NCI-H748 treated with DMSO at 0.1 percent for 48 hours (cell line): ENCODE measurements around the gene SYNGR2.
"Not testable (repeated sequence)": the region's sequence is repeated elsewhere in the genome, so short reads cannot be mapped to it uniquely, and the experiment has no call there.

Source experiments
- DNase-seq: peaks from one replicate; lab custom pipeline; 2025; lab: John Stamatoyannopoulos, UW

Gene SYNGR2

GRCh38 chr17:78130090-78130436, 38.3 kb upstream of the SYNGR2 start:
- no peak for DNase-seq

GRCh38 chr17:78130437-78131101, 37.8 kb upstream of the SYNGR2 start, which contains the start of gene TMC8:
TSS of gene TMC8 (plus strand) at chr17:78130771. CDS start at chr17:78131589, 818 bp downstream.
- DNase-seq, result no peak

GRCh38 chr17:78131172-78132083, 37.0 kb upstream of the SYNGR2 start:
- DNase-seq, result no peak

- no peak for DNase-seq
These were observed 36.2 kb upstream of the SYNGR2 start for GRCh38 chr17:78132084-78132676.

- DNase-seq, result no peak
These were observed 35.6 kb upstream of the SYNGR2 start for GRCh38 chr17:78132767-78133178.

- no peak for DNase-seq
These were observed 35.0 kb upstream of the SYNGR2 start for GRCh38 chr17:78133179-78133951.

GRCh38 chr17:78133971-78134898, 34.1 kb upstream of the SYNGR2 start:
- DNase-seq, result peak; percentile 38

- DNase-seq, result no peak
These were observed 33.4 kb upstream of the SYNGR2 start for GRCh38 chr17:78134899-78135385.

- no peak for DNase-seq
These were observed 32.4 kb upstream of the SYNGR2 start for GRCh38 chr17:78135858-78136500.

- no peak for DNase-seq
These were observed 30.8 kb upstream of the SYNGR2 start for GRCh38 chr17:78137392-78138203.

GRCh38 chr17:78138204-78139060, 29.9 kb upstream of the SYNGR2 start:
- no peak for DNase-seq

GRCh38 chr17:78139861-78140168, 28.6 kb upstream of the SYNGR2 start:
- DNase-seq, result not testable (repeated sequence)

- peak; percentile 85 for DNase-seq
These were observed 28.0 kb upstream of the SYNGR2 start for GRCh38 chr17:78140169-78141051.

- DNase-seq, result no peak
These were observed 26.8 kb upstream of the SYNGR2 start for GRCh38 chr17:78141437-78142118.

GRCh38 chr17:78142119-78142861, 26.1 kb upstream of the SYNGR2 start:
- DNase-seq, result no peak
